GM18526 (cell line): ENCODE results near the gene SLC49A3.

Experiments
- POLR2A ChIP-seq: IDR thresholded peaks from 3 replicates; pipeline ENCODE4 v1.6.1; 2011; ENCODE audit not compliant: insufficient read length; ENCODE audit errors: extremely low read depth

SLC49A3 gene

DNA sequence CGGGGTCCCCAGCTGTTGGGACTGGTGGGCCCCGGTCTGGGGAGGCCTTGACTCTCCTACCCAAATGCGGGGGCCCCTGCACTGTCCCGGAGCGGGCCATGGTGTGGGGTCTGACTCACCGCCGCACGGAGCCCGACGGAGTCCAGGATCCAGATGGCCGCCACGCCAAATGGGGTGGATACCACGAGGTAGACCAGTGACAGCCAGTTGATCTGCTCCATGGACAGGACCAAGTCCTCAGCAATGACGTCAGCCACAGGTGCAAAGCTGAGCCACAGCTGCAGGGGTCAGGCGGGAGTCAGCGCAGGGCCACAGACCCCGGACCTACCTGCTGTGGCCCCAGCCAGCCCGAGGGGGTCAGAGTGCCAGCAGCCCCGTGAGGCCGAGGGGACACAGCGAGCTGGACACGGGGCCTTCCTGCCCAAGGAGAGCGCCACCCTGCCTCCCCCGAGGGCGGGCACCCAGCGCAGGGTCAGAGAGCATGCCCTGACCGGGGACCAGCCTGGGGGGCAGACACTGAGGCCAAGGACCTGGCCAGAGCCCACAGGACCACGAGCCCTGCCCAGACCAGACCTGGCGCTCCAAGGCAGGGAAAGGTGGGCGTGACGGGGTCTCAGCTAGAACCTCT is 2.4 kb downstream of the SLC49A3 start:
- TF ChIP-seq POLR2A, result no peak

DNA sequence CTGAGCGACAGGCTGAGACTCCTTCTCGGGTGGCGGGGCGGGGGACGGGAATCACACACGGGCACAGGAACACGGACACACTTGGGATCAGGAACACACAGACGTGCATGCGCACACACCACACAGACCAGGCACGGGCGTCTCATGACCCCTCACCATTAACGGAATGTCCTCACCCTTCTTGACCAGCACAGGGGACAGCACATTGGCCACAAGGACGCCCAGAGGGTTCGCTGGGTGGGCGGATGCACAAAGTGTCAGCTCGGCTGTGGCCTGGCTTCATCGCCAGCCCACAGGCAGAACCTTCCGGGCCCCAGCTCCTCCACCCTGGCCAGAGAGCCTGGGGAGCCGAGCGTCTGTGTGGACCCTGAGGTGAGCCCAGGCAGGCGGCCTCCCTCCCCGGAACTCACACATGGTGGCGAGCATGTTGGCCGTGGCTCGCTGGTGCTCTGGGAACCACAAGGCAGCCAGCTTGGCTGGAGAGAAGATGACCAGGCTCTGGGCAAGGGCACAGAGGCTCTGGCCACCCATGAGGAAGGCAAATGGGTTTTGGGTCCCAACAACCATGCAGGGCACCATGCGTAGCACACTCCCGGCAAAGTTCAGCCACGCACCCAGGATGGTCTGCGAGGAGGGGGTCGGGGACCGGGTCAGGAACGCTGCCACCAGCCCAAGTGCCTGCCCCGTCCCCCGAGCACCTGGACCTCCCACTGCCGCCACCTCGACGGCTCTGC is 3.1 kb downstream of the SLC49A3 start:
- TF ChIP-seq POLR2A, result no peak

DNA sequence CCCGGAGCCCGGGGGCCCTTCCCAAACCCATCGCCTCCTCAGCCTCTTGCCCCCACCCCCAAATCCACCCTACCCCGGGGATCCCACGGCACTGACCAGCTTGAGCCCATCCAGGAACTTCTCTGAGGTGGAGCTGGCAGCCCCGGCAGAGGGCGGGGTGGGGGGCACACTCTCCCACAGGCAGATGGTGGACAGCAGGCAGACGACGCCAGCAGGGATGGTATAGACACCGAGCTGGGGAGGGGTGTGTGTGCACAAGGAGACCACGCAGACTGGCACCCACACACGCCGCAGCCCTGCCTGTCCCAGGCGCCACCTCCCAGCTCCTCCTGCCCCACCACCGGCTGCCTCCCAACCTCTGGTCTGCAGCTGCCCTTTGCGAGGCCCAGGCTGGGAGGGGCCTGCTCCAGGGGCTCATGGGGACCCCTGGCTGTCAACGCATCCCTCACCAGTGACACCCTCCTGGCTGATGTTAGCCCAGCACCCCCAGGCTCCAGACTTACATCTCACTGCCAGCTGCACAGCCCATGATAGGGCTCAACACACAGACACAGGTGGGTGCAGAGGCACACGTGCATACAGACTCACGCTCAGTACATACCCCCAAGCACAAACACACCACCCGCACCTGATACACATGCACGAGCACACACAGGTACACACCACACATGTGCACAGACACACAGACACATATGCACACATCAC is 4.2 kb downstream of the SLC49A3 start:
- no peak for TF ChIP-seq POLR2A

DNA sequence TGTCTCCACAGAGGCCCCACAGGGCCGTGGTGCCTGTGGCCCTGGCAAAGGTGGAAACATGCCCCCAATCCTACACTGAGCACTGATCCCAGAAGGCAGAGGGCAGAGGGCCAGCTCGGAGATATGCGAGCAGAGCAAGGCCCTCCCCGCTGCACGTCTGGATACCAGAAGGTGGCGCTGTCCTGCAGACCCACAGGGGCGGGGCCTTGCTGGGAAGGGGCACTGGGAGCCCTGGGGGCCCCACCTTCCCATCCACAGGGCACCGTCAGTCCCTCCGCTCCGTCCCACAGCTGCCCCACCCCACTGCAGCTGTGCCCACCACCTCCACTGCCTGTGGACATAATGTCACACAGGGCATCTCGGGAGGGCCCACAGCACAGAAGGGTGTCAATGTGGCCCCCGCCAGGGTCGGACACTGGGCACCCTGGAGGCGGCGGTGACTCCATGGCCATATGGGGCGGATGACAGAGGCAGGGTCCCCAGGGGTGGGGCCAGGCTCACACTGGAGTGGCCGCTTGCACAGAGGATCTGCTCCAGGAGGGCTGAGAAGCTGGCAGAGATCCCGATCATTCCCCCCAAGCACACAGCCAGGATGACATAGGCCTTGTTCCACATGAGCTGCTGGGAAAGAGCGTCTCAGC is 4.8 kb downstream of the SLC49A3 start:
- TF ChIP-seq POLR2A, result no peak

DNA sequence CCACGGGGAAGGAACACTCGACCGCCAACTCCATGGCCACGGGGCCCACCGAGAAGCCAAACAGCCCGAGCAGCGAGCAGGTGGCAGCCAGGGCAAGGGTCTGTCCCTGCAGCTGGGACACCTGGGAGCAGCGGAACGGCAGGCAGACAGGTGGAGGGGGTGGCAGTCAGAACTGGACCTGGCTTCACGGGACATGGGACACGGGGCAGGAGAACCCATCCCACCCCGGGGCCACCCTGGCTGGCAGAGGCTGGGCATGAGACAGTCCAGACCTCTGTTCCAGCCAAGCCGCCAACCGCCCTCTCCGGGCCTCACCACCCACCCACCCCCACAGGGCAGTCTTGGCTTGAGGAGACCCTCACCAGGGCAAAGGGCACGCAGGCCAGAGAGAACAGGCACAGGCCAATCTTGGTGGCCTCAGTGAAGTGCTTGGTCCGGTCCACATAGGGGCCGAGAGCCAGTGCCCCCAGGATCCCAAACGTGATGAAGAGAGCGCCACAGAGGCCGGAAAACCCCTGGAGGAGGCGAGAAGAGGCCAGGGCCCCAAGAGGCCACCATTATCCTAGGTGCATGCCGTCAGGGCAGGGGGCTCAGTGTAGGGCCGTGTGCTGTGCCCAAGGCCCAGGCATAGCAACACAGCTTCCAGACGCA is 5.6 kb downstream of the SLC49A3 start:
- TF ChIP-seq POLR2A, result no peak

DNA sequence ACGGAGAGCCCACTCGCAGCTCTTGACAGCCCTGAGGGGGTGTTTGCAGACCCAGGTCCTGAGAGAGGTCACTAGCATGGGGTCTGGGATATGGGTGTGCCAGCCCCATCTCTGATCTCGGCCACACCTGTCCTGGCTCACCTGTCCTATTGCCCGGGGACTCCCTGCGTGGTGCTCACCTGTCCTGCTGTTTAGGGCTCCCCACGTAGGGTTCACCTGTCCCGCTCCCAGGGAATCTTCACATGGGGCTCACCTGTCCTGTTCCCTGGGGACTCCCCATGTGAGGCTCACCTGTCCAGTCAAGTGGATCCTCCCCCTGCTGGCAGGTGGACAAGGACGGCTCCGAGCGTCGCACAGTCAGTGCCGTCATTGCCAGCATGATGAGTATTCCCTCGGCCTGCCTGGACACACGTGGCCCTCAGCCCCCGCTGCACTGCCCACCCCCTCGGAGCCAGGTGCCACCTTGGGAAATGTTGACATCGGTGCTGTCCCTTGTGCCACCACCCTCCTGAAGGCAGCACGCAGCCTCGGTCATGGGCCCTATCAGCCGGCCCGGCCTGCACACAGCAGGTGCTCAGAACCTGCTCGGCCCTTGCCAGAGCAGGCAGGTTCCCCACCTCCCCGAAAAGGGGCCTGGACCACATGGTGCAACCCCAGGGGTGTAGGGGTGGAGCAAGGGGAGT is 6.3 kb downstream of the SLC49A3 start:
- no peak for TF ChIP-seq POLR2A

DNA sequence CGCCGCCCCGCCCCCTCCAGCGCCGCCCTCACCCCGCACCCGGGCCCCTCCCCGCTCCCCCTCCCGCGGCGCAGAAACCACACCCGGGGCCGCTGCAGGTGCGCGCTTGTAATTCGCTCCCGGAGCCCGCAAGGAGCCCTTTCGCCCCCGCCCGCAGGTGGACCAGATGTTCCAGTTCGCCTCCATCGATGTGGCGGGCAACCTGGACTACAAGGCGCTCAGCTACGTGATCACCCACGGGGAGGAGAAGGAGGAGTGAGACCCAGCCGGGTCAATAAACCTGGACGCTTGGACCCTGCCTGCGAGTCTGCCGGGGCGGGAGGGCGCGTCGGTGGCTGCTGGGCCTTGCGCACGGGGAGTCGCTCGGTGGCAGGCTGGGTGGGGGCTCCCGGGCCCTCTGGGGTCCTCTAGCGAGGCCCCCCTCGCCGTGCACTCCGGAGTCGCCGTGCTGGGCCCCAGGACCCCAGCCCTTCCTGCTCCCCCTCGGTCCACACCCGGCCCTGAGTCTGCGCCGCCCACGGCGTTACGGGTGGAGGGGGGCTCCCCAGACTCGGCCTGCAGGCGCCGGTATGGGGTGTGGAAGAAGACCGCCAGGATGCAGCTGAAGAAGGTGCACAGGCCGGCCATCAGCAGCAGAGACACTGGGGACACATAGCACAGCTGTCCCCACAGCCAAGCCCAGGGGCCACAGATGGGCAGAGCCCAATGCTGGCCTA is 7.1 kb downstream of the SLC49A3 start:
- no peak for TF ChIP-seq POLR2A

DNA sequence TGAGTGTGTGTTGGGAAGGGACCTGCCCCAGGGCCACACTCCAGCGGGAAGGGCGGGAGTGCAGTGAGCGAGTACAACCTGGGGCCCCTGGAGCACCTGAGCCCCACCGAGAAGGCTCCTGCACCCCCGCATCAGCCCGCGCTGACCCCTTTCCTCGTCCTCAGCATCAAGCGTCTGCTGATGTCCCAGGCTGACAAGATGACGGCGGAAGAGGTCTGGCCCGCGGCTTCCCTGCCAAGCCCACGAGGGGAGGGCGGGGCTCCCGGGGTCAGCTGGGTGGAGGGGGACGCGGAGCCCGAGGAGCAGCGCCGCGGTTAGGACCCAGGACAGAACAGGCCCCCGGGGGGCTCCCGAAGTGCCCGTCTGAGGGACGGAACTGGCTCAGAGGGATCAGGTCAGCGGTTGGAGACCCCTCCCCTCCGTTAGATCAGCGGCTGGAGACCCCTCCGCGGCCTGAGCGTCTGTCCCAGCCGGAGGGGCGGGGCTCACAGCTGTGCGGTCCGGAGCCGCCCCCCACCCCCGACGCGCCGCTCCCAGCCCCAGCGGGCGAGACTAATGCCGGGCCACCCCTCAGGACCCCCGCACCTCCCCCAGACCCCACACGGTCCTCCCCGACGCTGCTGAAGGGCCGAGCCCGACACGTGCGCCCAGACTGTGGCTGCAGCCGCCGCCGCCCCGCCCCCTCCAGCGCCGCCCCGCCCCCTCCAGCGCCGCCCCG is 7.9 kb downstream of the SLC49A3 start:
- no peak for TF ChIP-seq POLR2A

DNA sequence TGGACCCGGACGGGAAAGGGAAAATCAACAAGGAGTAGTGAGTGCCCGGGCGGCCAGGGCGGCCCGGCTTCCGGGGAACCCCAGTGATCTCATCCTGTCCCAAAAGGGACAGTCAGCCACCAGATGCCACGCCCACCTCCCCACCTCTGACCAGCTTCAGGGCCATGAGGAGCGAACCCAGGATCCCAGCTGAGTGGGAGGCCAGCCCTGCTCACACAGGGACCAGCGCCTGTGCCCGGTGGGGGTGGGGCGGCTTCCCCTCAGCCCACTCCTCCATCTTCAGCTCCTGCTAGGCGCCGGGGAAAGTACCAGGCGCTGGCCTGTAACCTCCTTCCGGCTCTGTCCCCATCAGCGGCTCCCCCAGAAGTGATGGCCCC is 8.4 kb downstream of the SLC49A3 start:
- no peak for TF ChIP-seq POLR2A

DNA sequence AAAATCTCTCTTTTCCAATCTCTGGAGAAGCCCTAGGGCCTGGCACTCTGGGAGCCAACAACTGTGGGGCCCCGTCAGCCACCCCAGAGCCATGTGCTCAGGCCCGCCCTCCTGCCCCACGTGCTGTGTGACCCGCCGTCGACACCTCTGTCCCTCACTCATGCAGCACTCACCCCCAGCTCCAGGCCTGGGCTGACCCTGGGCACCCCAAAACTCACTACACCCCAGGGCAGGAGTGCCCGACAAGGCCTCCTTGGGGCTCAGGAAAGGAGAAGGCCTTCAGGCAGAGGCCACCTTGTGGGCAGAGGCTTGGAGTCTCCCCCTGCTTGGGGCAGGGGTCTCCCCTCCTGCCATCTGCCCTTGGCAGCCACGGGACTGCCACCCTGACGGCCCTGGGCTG is 8.9 kb downstream of the SLC49A3 start:
- no peak for TF ChIP-seq POLR2A

DNA sequence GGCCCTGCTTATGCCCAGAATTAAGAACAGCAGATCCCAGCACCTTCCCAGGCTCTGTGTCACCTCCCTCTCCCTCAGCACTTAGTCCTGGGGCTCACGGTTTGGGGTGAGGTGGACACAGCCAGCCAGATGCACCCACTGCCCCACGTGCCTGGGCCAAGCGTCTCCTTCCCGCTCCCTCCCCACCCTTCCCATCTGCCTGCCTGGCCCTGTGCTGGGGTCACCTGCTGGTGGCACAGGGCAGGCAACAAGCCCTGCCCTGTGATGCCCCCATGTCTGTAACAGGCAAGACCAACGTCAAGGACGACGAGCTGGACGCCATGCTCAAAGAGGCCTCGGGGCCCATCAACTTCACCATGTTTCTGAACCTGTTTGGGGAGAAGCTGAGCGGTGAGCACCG is 9.3 kb downstream of the SLC49A3 start:
- TF ChIP-seq POLR2A, result no peak

DNA sequence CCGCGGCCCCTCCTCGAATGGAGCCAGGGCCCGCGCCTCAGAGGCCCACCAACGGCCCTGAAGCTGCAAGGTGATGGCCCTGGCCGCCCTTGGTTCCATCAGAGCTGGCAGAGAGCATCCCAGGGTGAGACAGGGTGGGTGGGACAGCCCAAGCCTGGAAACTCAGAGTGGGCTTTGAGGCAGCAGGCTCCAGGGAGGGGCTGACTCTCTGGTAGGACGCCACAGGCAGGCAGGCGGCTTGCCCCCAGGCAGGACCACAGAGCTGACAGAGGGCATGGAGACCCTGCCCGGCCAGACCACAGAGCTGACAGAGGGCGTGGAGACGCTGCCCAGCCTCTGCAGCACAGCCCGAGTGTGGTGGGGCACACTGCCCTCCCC is 9.9 kb downstream of the SLC49A3 start:
- TF ChIP-seq POLR2A, result no peak

DNA sequence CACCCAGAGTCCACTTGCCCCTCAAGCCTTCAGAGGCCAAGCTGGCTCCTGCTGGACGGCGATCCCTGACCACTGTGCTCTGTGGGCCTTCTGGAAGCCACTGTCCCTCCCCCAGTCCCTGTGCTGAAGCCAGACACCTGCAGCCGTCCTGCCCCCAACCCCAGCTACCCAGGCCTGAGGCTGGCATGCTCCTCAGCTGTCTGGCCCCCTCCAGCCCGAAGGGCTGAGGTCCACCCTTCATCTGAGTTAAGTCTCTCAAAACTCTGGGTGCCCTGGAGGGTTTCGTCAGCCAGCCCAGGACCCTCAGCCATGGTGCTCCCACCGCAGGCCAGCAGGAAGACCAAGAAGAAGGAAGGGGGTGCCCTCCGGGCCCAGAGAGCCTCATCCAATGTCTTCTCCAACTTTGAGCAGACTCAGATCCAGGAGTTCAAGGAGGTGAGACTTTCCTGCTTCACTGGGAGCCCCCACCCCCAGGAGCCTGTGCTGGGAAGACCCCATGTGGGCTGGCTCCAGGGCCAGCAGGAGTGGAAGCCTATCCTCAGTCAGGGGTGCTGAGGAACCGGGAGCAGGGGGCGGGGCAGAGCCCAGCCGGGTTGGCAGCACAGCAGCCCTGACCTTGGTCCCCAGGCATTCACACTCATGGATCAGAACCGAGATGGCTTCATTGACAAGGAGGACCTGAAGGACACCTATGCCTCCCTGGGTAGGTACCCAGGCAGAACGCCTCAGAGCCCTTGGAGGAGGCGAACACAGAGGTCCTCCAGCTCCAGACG is 10.4 kb downstream of the SLC49A3 start:
- TF ChIP-seq POLR2A, result no peak
